SU-DHL-6 (cell line): ENCODE measurements around the gene ZFP3.
"Not testable (repeated sequence)": the region's sequence is repeated elsewhere in the genome, so short reads cannot be mapped to it uniquely, and the experiment has no call there.

Experiments
- EZH2phosphoT487 ChIP-seq: fragments of 200-600 bp; sonication (generic), shearing (Covaris generic); conservative IDR thresholded peaks from 2 replicates; pipeline ENCODE4 v1.6.1; 2018; ENCODE audit warnings: mild to moderate bottlenecking, antibody characterized with exemption, low read length, moderate library complexity, mixed read lengths
- TF ChIP-seq, protein P1 (sequence below): fragments of 200-600 bp; sonication (generic); IDR thresholded peaks from one replicate; pipeline ENCODE4 v1.5.1; 2017; ENCODE audit warnings: antibody characterized with exemption, mild to moderate bottlenecking, low read length, moderate library complexity; ENCODE audit not compliant: insufficient read depth, poor library complexity, severe bottlenecking

DNA sequence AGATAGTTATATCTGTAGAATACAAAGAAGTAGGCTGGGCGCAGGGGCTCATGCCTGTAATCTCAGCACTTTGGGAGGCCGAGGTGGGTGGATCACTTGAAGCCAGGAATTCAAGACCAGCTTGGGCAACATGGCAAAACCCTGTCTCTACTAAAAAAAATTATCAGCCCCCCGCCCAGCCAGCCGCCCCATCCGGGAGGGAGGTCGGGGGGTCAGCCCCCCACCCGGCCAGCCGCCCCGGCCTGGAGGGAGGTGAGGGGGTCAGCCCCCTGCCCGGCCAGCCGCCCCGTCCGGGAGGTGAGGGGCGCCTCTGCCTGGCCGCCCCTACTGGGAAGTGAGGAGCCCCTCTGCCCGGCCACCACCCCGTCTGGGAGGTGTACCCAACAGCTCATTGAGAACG, 64.6 kb downstream of the ZFP3 start:
- TF ChIP-seq, protein P1, sequence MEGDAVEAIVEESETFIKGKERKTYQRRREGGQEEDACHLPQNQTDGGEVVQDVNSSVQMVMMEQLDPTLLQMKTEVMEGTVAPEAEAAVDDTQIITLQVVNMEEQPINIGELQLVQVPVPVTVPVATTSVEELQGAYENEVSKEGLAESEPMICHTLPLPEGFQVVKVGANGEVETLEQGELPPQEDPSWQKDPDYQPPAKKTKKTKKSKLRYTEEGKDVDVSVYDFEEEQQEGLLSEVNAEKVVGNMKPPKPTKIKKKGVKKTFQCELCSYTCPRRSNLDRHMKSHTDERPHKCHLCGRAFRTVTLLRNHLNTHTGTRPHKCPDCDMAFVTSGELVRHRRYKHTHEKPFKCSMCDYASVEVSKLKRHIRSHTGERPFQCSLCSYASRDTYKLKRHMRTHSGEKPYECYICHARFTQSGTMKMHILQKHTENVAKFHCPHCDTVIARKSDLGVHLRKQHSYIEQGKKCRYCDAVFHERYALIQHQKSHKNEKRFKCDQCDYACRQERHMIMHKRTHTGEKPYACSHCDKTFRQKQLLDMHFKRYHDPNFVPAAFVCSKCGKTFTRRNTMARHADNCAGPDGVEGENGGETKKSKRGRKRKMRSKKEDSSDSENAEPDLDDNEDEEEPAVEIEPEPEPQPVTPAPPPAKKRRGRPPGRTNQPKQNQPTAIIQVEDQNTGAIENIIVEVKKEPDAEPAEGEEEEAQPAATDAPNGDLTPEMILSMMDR = not testable (repeated sequence)
- not testable (repeated sequence) for TF ChIP-seq EZH2phosphoT487
